ENCODE data around the gene HINT2.
A peak's percentile ranks its signal among the peaks of the same experiment; 100 is the strongest.

HINT2 gene

GRCh38 chr9:35832814-35833213, 18.0 kb upstream of the HINT2 start:
- no peak for TF ChIP-seq GATA3 (IDR thresholded peaks at IDR 0.05; ENCODE audit: low read depth, low read length)
- peak; percentile 15; the same call in 1 of the 2 replicates for TF ChIP-seq GATA2 (IDR thresholded peaks at IDR 0.05; ENCODE audit: low read depth, low read length)

DNA sequence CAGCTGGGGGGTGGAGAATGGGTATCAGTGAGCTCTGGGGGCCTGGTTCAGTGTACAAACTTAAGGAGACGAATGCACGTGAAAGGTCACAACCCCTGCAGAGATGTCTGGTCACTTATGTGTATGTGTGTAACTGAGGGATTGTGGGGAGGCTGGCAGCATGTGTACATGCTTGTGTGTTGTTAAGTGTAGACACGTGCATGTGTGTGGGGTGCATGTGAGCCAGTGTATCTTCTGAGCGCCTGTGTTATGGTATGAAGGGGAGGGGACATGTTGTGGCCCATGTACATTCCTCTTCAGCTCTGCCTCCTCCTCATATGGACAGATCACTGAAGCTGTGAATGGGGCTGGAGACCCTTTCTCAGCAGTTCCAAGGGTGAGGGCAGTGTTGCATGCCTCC, 16.2 kb upstream of the HINT2 start:
- TF ChIP-seq GATA2 (IDR thresholded peaks at IDR 0.05; ENCODE audit: low read depth, low read length) (no peak), GATA3 (IDR thresholded peaks at IDR 0.05; ENCODE audit: low read depth, low read length) (no peak)

GRCh38 chr9:35829764-35830096, 14.9 kb upstream of the HINT2 start:
- TF ChIP-seq GATA3 (IDR thresholded peaks at IDR 0.05; ENCODE audit: low read depth, low read length): no peak
- TF ChIP-seq GATA2 (IDR thresholded peaks at IDR 0.05; ENCODE audit: low read depth, low read length): no peak

DNA sequence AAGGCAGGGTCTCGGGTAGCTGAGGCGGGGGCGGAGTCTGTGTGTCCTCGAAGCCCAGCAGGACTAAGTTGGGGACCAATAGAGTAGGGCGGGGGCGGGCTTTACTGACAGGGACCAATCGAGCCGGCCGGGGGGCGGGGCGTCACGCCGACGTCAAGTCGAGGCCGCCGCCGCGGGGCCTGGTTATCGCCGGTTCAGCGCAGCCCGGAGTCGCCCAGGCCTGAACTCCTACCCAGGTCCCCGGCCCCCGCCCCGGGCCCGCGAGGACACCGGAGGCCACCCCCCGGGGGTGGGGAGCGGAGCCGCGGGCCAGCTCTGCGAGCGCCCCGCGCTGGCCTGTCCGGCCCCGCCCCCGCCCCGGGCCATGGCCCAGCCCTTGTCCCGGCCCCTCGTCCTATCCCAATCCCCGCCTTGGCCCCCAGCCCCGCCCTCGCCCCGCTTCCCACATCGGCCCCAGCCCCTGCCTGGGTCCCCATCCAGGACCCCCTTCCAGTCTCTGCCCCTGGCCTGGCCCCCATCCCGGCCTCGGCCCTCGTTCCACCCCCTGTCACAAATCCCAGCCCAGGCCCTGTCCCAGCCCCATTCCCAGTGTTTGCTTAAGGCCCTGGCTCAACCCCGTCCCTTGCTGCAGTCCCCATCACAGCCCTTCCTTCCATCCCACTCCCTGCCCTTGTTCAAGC, 14.4 kb upstream of the HINT2 start, which contains the start of gene TMEM8B:
Gene TMEM8B, plus strand, starts transcription at position 145 of the 680 bp plus-strand sequence. Its CDS starts 220 bp downstream, at position 365.
- TF ChIP-seq GATA2 (IDR thresholded peaks at IDR 0.05; ENCODE audit: low read depth, low read length): no peak
- no peak for TF ChIP-seq GATA3 (IDR thresholded peaks at IDR 0.05; ENCODE audit: low read depth, low read length)

DNA sequence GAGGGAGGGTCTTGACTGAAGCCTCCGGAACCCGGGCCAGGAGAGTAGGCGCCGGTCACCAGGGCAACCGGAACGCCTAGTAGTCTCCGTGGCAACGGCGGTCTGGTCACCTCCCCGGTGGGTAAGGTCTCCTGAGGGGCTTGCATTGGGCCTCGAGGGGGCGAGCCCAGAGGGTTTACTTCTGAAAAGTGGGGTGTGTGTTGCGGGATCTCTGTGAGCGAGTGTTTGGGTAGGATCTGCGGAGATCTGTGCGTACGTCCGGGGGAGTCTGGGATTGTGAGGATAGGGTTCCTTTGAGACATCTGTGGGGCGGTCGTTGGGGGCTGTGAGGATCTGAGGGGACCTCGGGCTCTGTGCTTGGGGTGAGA, 13.9 kb upstream of the HINT2 start, which contains the start of gene FAM221B:
Gene FAM221B, minus strand, starts transcription at position 17 of the 368 bp plus-strand sequence. CDS start 2,571 bp downstream, outside the sequence.
- TF ChIP-seq GATA3 (IDR thresholded peaks at IDR 0.05; ENCODE audit: low read depth, low read length) (no peak), GATA2 (IDR thresholded peaks at IDR 0.05; ENCODE audit: low read depth, low read length) (no peak)

- TF ChIP-seq GATA3 (IDR thresholded peaks at IDR 0.05; ENCODE audit: low read depth, low read length) (no peak), GATA2 (IDR thresholded peaks at IDR 0.05; ENCODE audit: low read depth, low read length) (no peak)
Measured at GRCh38 chr9:35827486-35827885, 12.6 kb upstream of the HINT2 start.

- no peak for TF ChIP-seq GATA2 (IDR thresholded peaks at IDR 0.05; ENCODE audit: low read depth, low read length)
- TF ChIP-seq GATA3 (IDR thresholded peaks at IDR 0.05; ENCODE audit: low read depth, low read length): no peak
Measured at GRCh38 chr9:35826071-35826701, 11.3 kb upstream of the HINT2 start.

GRCh38 chr9:35822926-35823325, 8.1 kb upstream of the HINT2 start:
- TF ChIP-seq GATA2 (IDR thresholded peaks at IDR 0.05; ENCODE audit: low read depth, low read length) (no peak), GATA3 (IDR thresholded peaks at IDR 0.05; ENCODE audit: low read depth, low read length) (no peak)

GRCh38 chr9:35820076-35820475, 5.2 kb upstream of the HINT2 start:
- no peak for TF ChIP-seq GATA3 (IDR thresholded peaks at IDR 0.05; ENCODE audit: low read depth, low read length)
- no peak for TF ChIP-seq GATA2 (IDR thresholded peaks at IDR 0.05; ENCODE audit: low read depth, low read length)

DNA sequence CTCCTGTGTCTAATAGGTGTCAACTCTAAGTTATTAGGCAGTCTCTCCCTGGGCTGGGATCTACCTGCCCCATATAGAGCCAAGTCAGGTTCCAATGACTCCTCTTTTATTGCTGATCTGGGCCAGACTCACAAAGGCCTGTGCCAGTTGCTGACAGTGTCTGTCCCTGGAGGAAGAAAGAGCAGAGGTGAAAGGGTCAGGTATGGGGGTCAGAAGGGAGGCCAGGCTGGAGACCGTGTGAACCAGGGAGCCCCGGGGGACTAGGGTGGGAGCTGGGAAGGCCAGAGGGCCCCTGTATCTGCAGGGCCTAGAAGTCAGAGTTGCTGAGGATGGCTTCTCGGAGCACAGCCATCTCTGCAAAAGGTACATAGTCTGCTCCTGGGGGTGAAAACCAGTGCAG, 3.5 kb upstream of the HINT2 start:
- TF ChIP-seq GATA3 (IDR thresholded peaks at IDR 0.05; ENCODE audit: low read depth, low read length): no peak
- TF ChIP-seq GATA2 (IDR thresholded peaks at IDR 0.05; ENCODE audit: low read depth, low read length): no peak

- TF ChIP-seq GATA3 (IDR thresholded peaks at IDR 0.05; ENCODE audit: low read depth, low read length) (no peak), GATA2 (IDR thresholded peaks at IDR 0.05; ENCODE audit: low read depth, low read length) (no peak)
Measured at GRCh38 chr9:35816708-35817107, 1.9 kb upstream of the HINT2 start.

- TF ChIP-seq GATA3 (IDR thresholded peaks at IDR 0.05; ENCODE audit: low read depth, low read length) (no peak), GATA2 (IDR thresholded peaks at IDR 0.05; ENCODE audit: low read depth, low read length) (no peak)
Measured at GRCh38 chr9:35814106-35814840, 569 bp downstream of the HINT2 start.

- no peak for TF ChIP-seq GATA2 (IDR thresholded peaks at IDR 0.05; ENCODE audit: low read depth, low read length)
Measured at GRCh38 chr9:35813434-35814105, 1.3 kb downstream of the HINT2 start.

- TF ChIP-seq GATA2 (IDR thresholded peaks at IDR 0.05; ENCODE audit: low read depth, low read length): no peak
- no peak for TF ChIP-seq GATA3 (IDR thresholded peaks at IDR 0.05; ENCODE audit: low read depth, low read length)
Measured at GRCh38 chr9:35812025-35812602, 2.7 kb downstream of the HINT2 start, which contains the start of gene SPAG8. Gene SPAG8, minus strand, starts transcription at chr9:35812262. Its CDS starts 115 bp downstream, at chr9:35812147.
